ENCODE data around the gene DNAI2. TPM values are rescaled to one million over a fixed set of nuclear protein-coding genes. Genes with fewer than 3 reads are reported as not detected.

Gene DNAI2
- total and polyA plus RNA-seq, 8 donors: not detected

DNA sequence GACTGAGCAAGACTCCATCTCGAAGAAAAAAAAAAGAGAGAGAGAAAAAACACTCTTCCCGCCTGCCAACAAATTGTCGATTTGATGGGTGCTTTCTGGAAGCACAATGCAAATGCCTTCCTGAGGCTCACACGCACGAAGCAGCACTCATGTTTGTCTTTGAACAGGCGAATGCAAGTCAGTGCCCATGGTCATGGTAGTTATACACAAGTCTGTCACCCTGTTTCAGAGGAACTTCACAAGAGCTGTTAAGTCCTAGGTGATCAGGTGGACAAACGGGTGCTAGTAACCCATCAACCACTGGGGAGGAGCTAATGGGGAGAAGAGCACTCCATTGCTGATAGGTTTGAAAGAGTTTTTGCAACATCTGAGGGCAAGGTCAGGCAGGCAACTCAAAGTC lies 6.5 kb upstream of the DNAI2 start:
- TF ChIP-seq POLR2AphosphoS5 (IDR thresholded peaks at IDR 0.05) (no peak), EP300 (IDR thresholded peaks at IDR 0.05) (no peak), POLR2A (IDR thresholded peaks at IDR 0.05) (no peak)
- TF ChIP-seq, protein P1, sequence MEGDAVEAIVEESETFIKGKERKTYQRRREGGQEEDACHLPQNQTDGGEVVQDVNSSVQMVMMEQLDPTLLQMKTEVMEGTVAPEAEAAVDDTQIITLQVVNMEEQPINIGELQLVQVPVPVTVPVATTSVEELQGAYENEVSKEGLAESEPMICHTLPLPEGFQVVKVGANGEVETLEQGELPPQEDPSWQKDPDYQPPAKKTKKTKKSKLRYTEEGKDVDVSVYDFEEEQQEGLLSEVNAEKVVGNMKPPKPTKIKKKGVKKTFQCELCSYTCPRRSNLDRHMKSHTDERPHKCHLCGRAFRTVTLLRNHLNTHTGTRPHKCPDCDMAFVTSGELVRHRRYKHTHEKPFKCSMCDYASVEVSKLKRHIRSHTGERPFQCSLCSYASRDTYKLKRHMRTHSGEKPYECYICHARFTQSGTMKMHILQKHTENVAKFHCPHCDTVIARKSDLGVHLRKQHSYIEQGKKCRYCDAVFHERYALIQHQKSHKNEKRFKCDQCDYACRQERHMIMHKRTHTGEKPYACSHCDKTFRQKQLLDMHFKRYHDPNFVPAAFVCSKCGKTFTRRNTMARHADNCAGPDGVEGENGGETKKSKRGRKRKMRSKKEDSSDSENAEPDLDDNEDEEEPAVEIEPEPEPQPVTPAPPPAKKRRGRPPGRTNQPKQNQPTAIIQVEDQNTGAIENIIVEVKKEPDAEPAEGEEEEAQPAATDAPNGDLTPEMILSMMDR (IDR thresholded peaks at IDR 0.05): no peak
- Histone ChIP-seq H3K27me3 (peaks cover 0 to 49% (median 5%) of the 10 kb centered on the region in 3 donors), H3K36me3 (no peaks in the 10 kb centered on the region), H3K9me3 (no peaks in the 10 kb centered on the region), H3K4me3 (no peak overlapping the region), H3K4me1 (peaks cover 0 to 4% (median 0%) of the 10 kb centered on the region in 4 donors), H3K27ac (no peak overlapping the region)
- DNase-seq: no peak
- intact Hi-C loops (cut with DNase I; ENCODE audit: low total_unique reads): no loop called here
- whole genome bisulfite sequencing, 5 donors: 80 to 90% (median 89%) methylated on average over 7 of the region's 7 CpGs

DNA sequence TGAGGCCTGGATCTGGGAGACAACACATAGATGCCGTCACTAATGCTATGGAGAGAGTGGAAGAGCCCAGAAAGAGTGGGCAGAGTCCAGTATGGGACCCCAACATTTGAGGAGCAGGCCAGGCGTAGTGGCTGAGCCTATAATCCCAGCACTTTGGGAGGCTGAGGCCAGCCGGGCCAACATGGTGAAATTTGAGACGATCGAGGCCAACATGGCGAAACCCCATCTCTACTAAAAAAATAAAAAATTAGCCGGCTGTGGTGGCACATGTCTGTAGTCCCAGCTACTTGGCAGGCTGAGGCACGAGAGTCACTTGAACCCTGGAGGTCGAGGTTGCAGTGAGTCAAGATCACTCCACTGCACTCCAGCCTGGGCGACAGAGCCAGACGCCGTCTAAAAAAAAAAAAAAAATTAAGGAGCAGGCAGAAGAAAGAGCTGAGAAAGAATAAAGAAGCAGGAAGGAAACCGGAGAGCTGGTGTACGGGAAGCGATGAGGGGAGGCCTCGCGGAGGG lies 6.0 kb upstream of the DNAI2 start:
- 65 to 77% (median 74%) methylated on average over 17 of the region's 17 CpGs for WGBS, 5 donors
- Histone ChIP-seq H3K9me3 (no peaks in the 10 kb centered on the region), H3K36me3 (no peaks in the 10 kb centered on the region), H3K27me3 (peaks cover 0 to 54% (median 5%) of the 10 kb centered on the region in 3 donors), H3K27ac (no peak overlapping the region), H3K4me3 (no peak overlapping the region), H3K4me1 (peaks cover 0 to 8% (median 0%) of the 10 kb centered on the region in 4 donors)
- no peak for DNase-seq
- intact Hi-C loops (cut with DNase I; ENCODE audit: low total_unique reads): no loop called here
- TF ChIP-seq, protein P1 (IDR thresholded peaks at IDR 0.05): no peak
- TF ChIP-seq POLR2AphosphoS5 (IDR thresholded peaks at IDR 0.05) (no peak), EP300 (IDR thresholded peaks at IDR 0.05) (no peak), POLR2A (IDR thresholded peaks at IDR 0.05) (no peak)

DNA sequence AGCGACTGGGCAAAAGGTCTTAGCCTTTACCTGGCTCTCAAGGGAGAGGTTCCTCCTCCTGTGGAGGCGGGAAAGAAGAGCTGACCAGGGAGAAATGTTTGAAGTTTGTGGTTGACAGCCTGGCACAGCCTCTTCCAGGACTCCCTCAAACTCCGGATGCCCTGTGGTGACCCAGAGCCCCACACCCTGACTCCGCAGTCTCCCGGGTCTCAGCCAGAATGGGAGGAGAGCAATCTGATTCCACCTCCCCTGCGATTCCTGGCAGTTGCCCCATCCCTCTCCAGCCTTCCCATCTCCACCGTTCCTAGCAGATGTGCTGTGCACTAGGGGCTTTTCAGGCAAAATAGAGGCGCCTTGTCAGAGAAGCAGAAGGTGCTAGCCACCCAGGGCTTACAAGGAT lies 5.5 kb upstream of the DNAI2 start:
- H3K27me3 ChIP-seq: peaks cover 0 to 58% (median 5%) of the 10 kb centered on the region in 3 donors
- H3K4me1 ChIP-seq: peaks cover 0 to 8% (median under 1%) of the 10 kb centered on the region in 4 donors
- peak in 1 of 2 donors; percentile 36 for DNase-seq
- H3K27ac ChIP-seq: no peak overlapping the region
- no peak overlapping the region for H3K4me3 ChIP-seq
- H3K9me3 ChIP-seq: no peaks in the 10 kb centered on the region
- intact Hi-C loops (cut with DNase I; ENCODE audit: low total_unique reads): no loop called here
- no peaks in the 10 kb centered on the region for H3K36me3 ChIP-seq
- WGBS, 5 donors: 57 to 76% (median 65%) methylated on average over 6 to 8 of the region's 8 CpGs
- no peak for TF ChIP-seq POLR2A (IDR thresholded peaks at IDR 0.05)
- TF ChIP-seq, protein P1 (IDR thresholded peaks at IDR 0.05): no peak
- no peak for TF ChIP-seq EP300 (IDR thresholded peaks at IDR 0.05)
- TF ChIP-seq POLR2AphosphoS5 (IDR thresholded peaks at IDR 0.05): no peak

DNA sequence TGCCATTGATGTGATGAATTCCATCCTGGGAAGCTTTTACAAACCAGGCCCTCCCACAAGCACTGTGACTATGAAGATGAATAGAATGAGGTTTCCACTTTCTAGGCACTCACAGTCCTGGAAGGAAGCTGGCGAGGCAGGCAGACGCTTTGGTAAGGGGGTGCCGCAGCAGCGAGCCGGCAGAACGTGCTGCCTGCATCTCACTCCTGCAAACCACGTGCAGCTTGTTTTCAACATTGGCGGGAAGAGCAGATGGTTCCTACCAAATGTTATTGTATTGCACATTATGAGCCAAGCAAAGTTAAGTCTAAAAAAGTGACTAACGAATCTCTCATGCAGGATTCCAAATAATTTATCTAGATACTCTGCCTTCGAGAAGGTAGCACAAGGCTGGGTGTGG lies 3.7 kb upstream of the DNAI2 start:
- TF ChIP-seq, protein P1 (IDR thresholded peaks at IDR 0.05): no peak
- TF ChIP-seq POLR2A (IDR thresholded peaks at IDR 0.05): no peak
- TF ChIP-seq EP300 (IDR thresholded peaks at IDR 0.05): no peak
- no peak for TF ChIP-seq POLR2AphosphoS5 (IDR thresholded peaks at IDR 0.05)
- WGBS, 5 donors: 56 to 69% (median 63%) methylated on average over 10 of the region's 10 CpGs
- intact Hi-C loops (cut with DNase I; ENCODE audit: low total_unique reads): no loop called here

More for the DNA sequence above, 3.7 kb upstream of the DNAI2 start:
- no peak overlapping the region for H3K4me3 ChIP-seq
- H3K9me3 ChIP-seq: no peaks in the 10 kb centered on the region
- peak in 1 of 2 donors; percentile 69 for DNase-seq
- H3K36me3 ChIP-seq: no peaks in the 10 kb centered on the region
- H3K27ac ChIP-seq: no peak overlapping the region
- peaks cover 0 to 19% (median 12%) of the 10 kb centered on the region in 4 donors for H3K4me1 ChIP-seq
- H3K27me3 ChIP-seq: peaks cover 0 to 75% (median 20%) of the 10 kb centered on the region in 3 donors

Data from stomach (tissue), 9 donors.